Activated T-cell treated with anti-CD3 and anti-CD28 coated beads for 4 hours (primary cell): Measurements from ENCODE around the gene CCDC40.

ENCODE experiments used
- DNase-seq: peaks from one replicate; pipeline ENCODE4 v3.0.0-alpha.2; 2020

CCDC40 gene

DNA sequence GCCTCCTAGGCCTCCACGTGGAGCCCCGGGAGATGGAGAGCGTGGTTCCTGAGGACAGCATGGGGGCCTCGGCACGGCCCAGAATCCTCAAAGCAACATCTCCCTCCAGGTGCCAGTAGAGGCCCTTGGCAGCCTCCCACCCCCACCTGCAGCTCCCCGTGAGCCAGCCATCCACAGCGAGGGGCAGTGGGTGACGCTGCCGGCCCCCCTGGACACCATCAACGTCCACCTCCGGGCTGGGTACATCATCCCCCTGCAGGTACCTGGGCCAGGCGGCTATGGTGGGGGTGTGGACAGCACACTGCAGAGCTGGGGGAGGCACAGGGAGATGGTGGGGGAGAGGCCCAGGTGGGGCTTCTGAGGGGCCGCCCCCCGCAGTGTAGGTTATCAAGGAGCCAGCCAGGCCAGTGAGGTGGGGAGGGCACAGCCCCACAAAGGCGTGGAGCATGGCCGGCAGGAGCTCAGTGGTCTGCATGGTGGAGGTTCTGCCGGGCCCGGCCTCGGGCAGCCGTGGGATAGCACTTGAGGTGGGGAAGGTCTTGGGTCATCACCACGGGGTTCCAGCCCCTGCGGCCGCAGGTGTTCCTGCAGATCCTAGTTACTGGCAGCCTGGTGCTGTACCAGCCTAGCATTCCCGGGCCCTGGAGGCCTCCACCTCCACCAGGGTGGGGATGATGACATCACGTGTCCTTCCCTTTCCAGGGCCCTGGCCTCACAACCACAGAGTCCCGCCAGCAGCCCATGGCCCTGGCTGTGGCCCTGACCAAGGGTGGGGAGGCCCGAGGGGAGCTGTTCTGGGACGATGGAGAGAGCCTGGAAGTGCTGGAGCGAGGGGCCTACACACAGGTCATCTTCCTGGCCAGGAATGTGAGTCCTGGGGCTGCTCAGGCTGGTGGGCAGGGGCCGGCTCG lies 81.3 kb downstream of the CCDC40 start:
- no peak for DNase-seq

DNA sequence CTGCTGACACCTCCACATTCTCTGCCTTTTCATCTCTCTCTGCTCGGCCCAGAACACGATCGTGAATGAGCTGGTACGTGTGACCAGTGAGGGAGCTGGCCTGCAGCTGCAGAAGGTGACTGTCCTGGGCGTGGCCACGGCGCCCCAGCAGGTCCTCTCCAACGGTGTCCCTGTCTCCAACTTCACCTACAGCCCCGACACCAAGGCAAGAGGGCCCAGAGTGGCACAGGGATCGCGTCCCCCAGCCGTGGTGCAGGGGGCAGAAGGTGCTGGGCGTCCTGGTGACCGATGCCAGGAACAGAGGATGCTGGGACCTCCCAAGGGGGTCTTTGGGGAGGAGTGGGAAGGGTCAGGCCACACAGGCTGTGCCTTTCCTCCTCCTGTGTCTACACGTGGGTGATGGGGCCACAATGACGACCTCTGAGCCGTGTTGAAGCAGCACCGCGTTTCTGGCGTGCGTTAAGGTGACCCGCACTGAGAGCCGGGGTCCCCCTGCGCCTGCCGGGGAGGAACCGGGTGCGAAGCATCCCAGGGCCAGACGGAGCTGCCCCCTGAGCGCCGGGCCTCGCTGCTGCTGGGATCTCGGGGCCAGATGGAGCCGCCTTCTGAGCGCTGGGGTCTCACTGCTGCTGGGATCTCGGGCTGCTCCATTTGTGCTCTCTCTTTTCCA lies 82.3 kb downstream of the CCDC40 start:
- no peak for DNase-seq

DNA sequence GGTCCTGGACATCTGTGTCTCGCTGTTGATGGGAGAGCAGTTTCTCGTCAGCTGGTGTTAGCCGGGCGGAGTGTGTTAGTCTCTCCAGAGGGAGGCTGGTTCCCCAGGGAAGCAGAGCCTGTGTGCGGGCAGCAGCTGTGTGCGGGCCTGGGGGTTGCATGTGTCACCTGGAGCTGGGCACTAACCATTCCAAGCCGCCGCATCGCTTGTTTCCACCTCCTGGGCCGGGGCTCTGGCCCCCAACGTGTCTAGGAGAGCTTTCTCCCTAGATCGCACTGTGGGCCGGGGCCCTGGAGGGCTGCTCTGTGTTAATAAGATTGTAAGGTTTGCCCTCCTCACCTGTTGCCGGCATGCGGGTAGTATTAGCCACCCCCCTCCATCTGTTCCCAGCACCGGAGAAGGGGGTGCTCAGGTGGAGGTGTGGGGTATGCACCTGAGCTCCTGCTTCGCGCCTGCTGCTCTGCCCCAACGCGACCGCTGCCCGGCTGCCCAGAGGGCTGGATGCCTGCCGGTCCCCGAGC lies 82.9 kb downstream of the CCDC40 start:
- no peak for DNase-seq

GRCh38 chr17:80119839-80120238 lies 83.4 kb downstream of the CCDC40 start:
- no peak for DNase-seq

DNA sequence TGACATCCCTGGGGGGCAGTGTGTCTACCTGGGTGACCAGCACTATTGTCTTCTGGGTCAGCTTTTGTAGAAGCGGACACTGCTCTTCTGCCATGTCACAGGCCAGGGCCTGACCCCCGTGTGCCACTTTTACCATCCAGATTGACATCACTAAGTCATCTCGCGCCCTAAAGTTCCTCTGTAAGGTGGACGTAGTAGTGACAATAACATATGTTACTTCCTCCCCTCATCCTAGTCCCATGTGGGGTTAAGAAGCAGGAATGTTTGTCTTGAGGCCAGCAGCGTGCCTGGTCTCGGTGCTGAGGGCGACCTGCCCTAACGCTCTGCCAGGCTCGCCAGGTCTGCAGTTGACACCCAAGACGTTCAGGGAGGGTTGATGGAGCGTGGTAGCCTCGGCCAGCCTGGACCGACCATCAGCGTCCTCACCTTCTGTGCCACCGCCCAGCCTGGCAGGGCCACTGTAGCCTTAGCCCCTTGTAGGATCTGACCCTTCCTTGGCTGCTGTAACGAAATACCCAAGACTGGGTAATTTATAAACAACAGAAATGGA lies 85.7 kb downstream of the CCDC40 start:
- no peak for DNase-seq

- no peak for DNase-seq
Observed at GRCh38 chr17:80122926-80123505, 86.6 kb downstream of the CCDC40 start.

DNA sequence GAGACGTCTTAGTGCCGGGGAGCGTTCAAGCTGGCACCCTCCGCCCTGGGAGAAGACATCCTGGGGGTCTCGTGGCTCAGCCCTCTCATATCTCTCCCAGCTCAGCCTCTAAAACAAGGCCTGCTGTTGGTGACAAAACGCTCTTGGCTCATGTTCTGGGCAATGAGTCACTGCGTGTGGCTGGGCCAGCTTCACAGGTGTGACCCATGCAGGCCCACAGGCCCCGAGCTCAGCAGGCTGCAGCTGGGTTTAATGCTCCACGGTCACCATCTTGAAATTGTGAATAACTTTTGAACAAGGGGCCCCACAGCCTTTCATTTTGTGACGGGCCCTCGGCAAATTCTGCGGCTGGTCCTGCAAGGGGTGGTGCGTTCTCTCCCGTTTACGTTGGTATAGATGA lies 87.3 kb downstream of the CCDC40 start:
- no peak for DNase-seq

GRCh38 chr17:80124351-80124981 lies 88.0 kb downstream of the CCDC40 start:
- DNase-seq = no peak

- DNase-seq = no peak
Observed at GRCh38 chr17:80125656-80126448, 89.4 kb downstream of the CCDC40 start.

DNA sequence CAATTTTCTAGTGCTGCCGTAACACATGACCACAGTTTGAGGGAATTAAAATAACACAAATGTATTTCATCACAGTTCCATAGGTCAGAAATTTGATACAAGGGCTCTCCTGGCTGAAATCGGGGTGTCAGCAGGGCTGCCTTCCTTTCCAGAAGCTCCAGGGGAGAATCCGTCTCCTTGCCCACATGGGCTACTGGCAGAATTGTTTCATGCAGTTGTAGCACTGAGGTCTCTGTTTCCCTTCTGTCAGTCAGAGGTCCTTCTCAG lies 89.9 kb downstream of the CCDC40 start:
- DNase-seq = no peak

DNA sequence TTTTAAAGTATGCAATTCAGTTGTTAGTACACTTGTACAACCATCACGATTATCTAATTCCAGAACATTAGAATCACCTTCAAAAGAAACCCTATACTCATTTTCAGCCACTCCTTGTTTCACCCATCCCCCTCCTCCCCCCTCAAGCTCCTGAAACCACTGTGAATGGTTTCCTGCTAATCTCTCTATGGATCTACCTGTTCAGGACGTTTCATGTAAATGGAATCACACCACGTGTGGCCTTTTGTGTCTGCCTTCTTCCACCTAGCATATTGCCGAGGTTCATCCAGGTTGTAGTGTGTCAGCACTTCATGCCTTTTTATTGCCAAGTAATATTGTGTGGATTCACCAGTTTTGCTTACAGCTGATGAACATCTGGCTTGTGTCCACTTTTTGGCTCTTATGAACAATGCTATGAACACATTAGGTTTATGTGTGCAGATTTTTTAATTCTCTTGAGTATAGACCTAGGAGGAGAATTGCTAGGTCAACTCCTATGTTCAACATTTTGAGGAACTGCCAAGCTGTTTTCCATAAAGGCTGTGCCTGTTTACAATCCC lies 92.6 kb downstream of the CCDC40 start:
- DNase-seq = no peak

- no peak for DNase-seq
Observed at GRCh38 chr17:80130992-80131391, 94.5 kb downstream of the CCDC40 start.

DNA sequence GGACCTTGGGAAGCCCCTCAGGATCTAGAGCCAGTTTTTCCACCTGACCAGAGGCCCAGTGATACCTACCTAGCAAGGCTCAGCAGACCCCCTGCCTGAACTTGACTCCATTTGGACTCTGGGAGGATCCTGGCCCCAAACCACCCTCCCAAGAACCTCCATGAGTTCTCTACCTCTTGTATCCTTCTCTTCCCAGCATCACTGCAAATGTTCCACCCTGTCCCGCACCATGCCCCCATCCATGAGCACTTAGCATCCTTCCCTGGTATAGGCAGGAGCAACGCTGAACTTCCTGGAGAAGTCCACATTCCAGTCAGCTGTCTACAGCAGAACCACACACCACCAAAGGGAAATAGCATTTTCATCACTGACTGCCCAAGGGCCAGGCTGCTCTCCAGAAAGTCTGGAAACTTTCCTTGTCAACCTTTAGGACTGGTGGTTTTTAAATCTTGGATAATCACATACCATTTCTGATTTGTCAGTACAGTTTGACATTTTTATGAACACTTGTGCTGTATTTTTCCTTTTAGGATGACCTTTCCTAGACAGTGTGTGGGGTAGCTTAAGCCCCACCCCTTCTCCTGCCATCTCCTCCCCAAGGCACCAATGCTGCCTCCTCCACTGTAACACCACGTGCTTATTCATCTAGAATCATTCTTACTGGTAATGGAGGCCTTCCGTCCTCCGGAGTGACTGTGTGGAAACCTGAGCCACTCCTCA lies 96.6 kb downstream of the CCDC40 start:
- no peak for DNase-seq

- no peak for DNase-seq
Observed at GRCh38 chr17:80133626-80133970, 97.2 kb downstream of the CCDC40 start.

DNA sequence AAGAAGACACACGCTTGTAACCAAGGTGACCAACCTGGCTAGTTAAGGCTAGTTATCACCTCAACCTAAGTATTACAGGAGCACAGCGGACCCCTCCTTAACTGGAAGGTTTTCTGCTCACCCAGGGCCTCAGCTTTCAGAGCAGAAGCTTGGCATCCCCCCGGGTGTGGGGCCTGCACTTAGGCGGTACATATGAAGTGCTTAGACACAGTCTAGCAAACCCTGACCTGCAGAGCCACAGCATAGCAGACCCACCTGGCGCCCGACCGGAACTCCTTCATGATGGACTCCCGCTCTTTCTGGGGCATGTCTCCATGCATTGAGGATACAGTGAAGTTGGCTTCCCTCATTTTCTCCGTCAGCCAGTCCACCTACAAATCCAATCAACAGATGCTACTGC lies 100.7 kb downstream of the CCDC40 start:
- no peak for DNase-seq

- DNase-seq = no peak
Observed at GRCh38 chr17:80138856-80139426, 102.5 kb downstream of the CCDC40 start.

DNA sequence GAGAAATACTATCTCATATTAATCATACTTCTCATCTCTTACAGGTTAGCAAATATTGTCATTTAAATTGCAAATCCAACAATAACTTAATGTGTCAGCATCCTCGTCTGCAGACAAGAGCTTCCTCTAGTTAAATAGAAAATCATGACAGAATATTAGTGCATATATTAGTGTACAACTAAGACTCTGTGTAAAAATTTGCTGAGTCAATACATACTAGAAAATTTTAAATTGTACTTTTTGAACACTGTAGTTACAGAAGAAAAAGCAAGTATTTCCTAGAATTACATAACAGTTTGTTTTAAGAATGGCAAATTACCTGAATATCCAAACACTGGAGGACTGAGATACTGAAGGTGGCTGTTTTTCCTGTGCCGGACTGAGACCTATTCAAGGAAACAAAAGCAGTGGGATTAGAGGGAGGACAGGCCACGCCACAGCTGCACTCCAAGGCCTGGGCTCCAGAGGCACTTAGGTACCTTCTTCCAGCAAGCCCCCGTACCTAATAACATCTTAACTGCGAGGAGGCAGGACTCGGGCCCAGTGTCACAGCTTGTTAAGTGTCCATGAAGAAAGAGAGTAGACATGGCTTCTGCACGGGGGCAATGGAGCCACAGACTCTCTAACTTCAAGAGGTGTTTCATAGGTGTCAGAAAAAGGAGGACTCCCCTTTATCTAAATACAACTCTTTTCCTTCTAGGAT lies 105.2 kb downstream of the CCDC40 start:
- DNase-seq = no peak

DNA sequence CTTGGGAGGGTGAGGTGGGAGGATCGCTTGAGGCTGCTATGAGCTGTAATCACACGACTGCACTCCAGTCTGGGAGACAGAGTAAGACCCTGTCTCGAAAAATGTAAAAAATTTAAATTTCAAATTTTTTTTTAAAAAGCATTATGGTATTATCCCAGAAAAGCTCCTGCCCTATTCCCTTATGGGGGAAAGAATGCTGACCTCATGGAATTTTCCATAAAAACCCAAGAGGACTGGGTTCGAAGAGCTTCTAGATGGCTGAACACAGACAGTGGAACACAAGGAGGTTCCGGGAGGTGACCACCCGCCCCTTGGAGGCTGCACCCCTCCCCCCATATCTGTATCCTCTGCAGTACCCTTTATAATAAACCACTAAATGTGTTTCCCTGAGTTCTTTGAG lies 106.5 kb downstream of the CCDC40 start:
- DNase-seq = no peak

DNA sequence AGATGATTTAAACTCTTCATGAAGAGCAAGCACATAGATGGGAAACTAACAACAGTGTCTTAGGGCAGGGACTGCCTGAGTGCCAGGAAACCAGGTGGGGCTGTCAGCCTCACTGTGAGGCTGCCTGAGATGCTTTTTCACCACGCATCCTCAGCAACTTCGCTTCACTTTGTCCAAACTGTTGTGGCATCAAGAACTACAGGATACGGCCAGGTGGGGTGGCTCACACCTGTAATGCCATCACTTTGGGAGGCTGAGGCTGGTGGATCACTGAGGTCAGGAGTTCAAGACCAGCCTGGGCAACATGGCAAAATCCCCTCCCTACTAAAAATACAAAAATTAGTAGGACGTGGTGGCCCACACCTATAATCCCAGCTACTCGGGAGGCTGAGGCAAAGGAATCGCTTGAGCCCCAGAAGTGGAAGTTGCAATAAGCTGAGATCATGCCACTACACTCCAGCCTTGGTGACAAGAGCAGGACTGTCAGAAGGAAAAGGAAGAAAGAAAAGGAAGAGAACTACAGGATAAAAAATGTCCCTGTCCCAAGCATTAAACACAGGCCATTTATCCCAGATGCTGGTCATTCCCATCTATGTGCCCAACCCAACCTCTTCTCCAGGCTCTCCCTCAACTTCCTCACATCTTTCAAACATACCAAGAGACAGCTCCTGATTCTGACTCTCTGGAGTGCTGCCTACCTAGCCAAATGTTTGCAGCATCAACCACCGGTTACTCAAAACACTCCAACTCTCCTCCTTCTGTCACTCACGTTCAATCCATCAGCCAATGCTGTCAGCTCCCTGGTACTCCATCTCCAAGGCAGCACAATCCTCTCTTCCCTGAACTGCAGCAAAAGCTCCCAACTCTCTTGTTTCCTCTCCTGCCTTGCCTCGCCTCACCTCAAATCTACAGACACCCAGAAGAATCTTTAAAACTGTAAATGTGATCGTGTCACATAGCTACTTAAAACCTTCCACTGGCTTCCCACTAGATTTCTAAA lies 108.9 kb downstream of the CCDC40 start:
- DNase-seq = no peak
